DMS114 treated with DMSO at 0.1 percent for 48 hours (cell line): ENCODE results near the gene AHRR.
A peak's percentile ranks its signal among the peaks of the same experiment; 100 is the strongest.
"Not testable (repeated sequence)": the region's sequence is repeated elsewhere in the genome, so short reads cannot be mapped to it uniquely, and the experiment has no call there.

Experiments
- DNase-seq: peaks from one replicate; lab custom pipeline; 2025; ENCODE audit not compliant: unreplicated experiment; lab: John Stamatoyannopoulos, UW

Gene AHRR

DNA sequence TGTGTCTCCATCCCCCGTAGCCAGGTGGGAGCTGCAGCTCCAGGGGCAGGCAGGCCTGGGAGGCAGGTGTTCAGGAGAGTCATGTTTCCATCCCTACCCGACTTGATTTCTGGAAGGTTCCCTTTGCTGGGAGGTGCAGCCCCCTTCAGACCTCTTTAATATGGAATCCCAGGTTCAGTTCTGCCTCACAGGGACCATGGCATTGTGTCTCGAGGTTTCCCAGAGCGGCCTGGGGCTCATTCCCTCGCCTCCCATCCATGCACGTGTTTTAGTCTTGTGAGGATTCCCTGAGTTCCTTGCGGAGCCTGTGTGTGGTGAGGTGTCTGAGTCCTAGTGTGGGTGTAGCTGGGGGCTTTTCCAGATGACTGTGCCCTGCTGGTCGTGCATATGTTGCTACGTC is 16.5 kb upstream of the AHRR start:
- DNase-seq, result no peak

GRCh38 chr5:305459-305858 is 16.1 kb upstream of the AHRR start:
- DNase-seq, result no peak

DNA sequence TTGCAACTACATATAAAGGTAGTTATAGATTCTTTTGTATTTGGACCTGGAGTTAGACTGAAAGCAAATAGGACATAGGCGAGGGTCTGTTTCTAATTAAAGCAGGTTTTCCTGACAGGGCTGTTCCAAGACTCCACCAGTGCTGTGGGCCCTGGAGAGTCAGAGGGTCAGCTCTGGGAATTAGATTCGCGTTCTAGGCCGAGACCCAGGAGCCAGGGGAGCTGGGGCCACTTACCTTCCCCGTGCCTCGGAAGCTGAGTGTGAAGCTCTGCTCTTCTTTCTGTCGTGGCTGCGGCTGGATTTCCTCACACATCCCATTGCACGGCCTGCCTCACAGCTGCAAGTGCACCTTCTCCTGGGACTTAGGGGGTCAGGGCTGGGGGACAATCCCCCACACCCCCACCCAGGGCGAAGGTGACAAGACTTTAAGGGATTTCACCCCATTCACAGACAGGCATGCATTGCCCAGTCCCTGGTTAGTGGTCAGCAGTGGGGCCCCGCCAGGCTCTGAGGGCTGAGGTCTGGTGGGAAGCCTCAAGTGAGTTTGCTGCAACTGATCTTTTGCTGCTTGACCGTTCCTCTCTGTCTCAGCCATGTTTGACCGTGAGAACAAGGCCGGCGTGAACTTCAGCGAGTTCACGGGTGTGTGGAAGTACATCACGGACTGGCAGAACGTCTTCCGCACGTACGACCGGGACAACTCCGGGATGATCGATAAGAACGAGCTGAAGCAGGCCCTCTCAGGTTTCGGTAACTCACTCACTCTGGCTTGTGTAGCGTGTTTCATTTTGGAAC is 15.3 kb upstream of the AHRR start:
- no peak for DNase-seq

- DNase-seq, result no peak
These were observed 14.2 kb upstream of the AHRR start for GRCh38 chr5:307306-307705.

- DNase-seq, result no peak
These were observed 13.5 kb upstream of the AHRR start for GRCh38 chr5:307794-308579.

GRCh38 chr5:308672-309271 is 12.7 kb upstream of the AHRR start:
- DNase-seq, result no peak

- DNase-seq, result not testable (repeated sequence)
These were observed 11.7 kb upstream of the AHRR start for GRCh38 chr5:309831-310230.

GRCh38 chr5:310516-310915 is 11.0 kb upstream of the AHRR start:
- DNase-seq, result no peak

DNA sequence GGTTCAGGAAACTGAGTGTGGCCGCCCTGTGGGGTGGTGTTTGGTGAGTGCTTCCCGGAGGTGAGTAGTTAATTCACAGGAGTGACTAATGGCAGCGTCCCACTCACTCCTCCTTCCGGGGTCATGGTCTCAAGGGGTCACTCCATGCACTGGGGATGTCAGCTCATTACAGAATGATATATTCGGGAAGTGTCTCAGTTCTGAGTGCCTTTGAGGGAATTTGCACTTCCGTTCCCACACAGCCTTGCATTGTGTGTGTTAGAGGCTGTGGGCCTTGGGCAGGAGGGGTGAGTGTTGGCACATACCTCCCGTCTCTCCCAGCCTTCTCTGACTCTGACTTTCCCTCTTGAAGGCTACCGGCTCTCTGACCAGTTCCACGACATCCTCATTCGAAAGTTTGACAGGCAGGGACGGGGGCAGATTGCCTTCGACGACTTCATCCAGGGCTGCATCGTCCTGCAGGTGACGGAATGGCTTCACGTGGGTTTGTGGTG is 10.5 kb upstream of the AHRR start:
- DNase-seq, result no peak

GRCh38 chr5:311963-312362 is 9.6 kb upstream of the AHRR start:
- no peak for DNase-seq

DNA sequence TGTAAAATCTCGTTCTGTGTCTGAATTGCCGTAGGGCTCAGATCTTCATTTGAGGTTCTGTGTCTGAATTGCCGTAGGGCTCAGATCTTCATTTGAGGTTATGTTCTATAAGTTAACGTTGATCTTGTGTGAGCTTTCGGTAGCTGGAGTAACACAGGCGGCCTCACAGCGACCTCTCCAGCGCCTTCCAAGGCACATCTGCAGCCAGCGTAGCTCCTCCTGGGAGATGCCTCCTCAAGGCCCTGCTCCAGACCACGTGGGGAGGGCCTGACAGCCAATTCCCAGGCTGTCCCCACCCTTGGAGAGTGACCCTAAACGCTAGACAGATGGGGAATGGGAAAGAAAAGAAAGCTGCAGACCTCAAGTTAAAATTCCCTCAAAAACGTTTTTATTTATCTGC is 8.7 kb upstream of the AHRR start:
- DNase-seq, result no peak

GRCh38 chr5:313265-313664 is 8.2 kb upstream of the AHRR start:
- no peak for DNase-seq

DNA sequence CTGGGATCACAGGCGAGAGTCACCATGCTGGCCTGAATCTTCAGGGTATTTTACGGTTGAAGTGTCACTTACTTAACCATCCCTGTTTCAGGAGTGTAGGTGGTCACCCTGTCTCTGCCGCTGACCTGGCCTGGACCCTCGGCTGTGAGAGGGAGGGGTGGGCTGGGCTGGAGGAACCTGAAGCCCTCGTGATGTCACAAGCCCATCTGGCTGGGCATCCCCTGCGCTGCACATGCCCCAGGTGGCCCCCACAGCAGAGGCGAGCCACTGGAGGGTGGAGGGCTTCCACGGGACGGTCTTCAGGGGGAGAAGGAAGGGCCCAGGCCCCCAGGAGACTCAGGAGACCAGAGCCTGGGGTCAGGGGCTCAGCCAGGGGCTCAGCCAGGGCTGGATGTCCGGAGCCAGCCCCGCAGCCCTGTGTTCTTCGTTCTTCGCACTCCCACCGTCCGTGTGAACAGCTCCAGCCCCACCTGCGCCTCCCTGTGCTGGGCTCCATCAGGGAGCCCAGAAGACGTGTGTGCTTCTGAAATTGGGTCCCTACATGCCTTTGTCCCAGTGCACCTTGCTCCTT is 7.6 kb upstream of the AHRR start:
- no peak for DNase-seq

DNA sequence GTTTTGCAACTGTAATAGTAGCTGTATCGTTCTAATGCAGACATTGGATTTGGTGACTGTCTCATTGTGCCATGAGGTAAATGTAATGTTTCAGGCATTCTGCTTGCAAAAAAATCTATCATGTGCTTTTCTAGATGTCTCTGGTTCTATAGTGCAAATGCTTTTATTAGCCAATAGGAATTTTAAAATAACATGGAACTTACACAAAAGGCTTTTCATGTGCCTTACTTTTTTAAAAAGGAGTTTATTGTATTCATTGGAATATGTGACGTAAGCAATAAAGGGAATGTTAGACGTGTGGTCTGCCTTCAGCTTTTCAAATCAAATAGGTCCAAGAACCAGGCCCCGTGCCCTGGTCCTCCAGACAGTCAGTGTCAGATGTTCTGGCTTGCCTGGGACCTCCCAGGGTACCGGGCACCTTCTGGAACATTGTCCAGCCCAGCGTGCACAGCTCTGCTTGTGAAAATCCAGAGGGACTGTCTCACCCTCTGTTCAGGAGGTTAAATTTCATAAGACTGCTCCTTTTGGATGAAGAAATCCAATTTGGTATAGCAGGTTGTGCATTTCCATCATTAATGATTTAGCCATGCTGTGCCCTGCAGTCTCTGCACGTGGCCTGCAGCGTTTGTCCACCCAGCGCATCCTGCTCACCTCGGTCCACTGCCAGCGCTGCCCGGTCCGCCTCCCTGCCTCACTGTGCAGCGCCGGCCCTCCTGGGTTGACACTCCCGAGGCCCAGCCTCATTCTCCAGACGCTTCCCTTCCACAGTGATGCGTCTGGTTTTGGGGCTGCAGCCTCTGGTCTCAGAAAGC is 6.6 kb upstream of the AHRR start:
- no peak for DNase-seq

DNA sequence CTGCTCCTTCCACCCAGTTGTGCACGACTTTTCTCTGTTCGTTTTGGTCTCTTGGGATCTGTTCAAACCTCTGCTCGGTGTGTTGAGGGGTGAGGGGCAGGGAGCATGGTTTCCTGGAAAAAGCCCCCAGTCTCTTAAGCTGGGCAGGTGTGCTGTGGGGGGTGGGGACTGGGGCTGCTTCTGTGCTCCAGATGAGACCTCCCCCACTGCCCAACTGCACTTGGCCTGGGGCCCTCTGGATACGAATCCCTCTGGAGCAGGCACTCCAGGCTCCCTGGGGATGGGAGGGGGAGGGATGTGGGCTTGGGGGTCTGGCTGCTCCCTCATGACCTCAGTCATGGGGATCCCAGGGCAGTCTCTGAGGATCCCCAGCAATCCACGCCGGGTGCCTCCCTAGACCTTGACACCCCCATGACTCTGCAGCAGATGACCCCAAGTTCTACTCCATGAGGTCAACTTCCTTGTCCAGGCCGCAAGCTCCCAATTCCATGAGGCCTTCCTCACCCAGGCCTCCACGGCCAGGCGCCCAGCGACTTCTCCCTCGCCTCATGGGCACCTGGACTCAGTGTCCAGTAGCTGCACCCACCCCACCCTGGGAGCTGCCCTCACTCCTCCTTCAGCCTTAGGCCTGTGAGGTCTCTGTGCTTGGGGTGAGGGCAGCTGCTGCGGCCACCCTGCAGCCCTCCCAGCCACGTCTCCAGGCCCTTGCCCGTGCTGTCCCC is 5.9 kb upstream of the AHRR start:
- DNase-seq, result no peak

GRCh38 chr5:316210-317085 is 5.1 kb upstream of the AHRR start:
- no peak for DNase-seq

- peak; percentile 20 for DNase-seq
These were observed 4.3 kb upstream of the AHRR start for GRCh38 chr5:317086-317811.

DNA sequence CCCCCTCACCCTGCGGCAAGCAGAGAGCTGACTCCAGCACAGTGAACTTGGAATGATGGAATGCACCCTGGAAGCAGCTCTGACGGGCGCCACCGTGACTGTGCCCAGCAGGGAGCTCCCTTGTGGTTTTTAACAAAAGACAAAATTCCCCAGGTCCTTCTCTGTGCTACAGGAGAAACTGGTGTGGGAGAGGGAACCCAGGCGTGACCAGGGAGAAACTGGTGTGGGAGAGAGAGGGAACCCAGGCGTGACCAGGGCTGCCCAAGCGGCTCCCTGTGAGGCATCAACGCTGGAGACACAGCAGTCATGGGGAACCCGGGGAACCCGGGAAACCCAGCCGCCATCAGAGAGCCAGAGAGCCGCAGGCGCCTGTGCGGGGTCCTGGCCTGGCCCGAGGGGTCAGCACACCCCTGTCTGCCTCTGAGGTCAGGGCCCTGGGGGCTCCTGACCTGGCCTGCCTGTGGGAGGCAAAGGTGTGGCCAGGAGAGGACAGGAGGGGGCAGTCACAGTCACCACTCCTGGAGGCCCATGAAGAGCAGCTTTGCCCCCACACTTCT is 3.1 kb upstream of the AHRR start:
- no peak for DNase-seq
